GM10266 (cell line): ENCODE measurements around the gene PLEKHH1.
"Not testable (repeated sequence)": the region's sequence is repeated elsewhere in the genome, so short reads cannot be mapped to it uniquely, and the experiment has no call there.

Source experiments
- DNase-seq: peaks from one replicate; pipeline ENCODE4 v3.0.0; 2012; ENCODE audit errors: extremely low spot score
- TF ChIP-seq, protein P1 (sequence below): IDR thresholded peaks from 2 replicates; pipeline ENCODE4 v1.5.1; 2012; ENCODE audit warnings: mild to moderate bottlenecking, low read depth; ENCODE audit not compliant: control insufficient read depth, insufficient read depth; ENCODE audit errors: missing control alignments

Gene PLEKHH1

DNA sequence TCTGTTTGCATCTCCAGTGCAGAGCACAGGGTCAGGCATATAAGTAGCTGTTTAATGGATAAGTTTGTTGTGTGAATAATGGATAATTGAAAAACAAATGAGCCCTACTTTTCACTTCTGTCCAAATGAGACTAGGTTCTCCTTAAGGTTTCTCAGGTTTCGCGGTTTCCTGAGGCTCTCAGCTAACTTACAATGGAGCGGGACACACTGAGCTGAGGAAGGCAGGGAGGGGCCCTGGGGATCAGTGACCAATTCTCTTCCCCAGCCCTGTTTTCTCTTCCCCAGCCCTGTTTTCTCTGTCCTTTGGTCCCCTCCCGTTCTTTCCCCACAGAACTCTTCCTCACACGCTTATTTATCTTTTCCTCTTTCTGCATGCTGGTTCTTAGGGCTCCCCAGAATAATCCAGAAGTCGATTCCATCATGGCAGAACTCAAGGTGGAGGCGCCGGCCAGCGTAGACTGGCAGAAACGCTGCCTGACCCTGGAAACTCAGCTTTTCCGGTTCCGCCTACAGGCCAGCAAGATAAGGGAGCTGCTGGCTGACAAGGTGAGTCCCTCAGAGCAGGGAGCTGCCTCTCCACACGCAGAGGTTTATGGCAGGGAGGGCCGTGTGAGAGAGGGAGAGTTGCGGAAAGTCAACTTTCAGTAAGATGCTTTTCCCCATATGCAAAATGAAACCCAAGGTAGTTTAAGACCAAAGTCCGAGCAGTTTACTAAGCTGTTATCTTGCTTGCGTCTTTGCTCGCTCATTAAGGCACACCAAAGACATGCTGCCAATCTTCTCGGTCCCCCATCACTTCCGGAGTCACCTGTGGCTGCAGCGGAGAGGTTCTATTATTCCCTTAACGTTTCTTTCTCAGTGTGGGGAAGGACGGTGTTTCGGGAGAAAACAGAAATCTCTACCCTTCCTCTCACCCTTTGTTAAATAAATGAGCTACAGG lies 8.6 kb downstream of the PLEKHH1 start:
- no peak for DNase-seq
- TF ChIP-seq, protein P1, sequence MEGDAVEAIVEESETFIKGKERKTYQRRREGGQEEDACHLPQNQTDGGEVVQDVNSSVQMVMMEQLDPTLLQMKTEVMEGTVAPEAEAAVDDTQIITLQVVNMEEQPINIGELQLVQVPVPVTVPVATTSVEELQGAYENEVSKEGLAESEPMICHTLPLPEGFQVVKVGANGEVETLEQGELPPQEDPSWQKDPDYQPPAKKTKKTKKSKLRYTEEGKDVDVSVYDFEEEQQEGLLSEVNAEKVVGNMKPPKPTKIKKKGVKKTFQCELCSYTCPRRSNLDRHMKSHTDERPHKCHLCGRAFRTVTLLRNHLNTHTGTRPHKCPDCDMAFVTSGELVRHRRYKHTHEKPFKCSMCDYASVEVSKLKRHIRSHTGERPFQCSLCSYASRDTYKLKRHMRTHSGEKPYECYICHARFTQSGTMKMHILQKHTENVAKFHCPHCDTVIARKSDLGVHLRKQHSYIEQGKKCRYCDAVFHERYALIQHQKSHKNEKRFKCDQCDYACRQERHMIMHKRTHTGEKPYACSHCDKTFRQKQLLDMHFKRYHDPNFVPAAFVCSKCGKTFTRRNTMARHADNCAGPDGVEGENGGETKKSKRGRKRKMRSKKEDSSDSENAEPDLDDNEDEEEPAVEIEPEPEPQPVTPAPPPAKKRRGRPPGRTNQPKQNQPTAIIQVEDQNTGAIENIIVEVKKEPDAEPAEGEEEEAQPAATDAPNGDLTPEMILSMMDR, result no peak

DNA sequence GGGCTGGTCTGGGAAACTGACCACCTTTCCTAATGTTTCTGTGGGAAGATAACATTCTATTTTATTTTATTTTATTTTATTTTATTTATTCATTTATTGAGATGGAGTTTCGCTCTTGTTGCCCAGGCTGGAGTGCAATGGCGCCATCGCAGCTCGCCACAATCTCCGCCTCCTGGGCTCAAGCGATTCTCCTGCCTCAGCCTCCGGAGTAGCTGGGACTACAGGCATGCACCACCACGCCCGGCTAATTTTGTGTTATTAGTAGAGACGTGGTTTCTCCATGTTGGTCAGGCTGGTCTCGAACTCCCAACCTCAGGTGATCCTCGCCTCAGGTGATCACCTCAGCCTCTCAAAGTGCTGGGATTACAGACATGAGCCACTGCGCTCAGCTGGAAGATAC lies 9.5 kb downstream of the PLEKHH1 start:
- not testable (repeated sequence) for DNase-seq

DNA sequence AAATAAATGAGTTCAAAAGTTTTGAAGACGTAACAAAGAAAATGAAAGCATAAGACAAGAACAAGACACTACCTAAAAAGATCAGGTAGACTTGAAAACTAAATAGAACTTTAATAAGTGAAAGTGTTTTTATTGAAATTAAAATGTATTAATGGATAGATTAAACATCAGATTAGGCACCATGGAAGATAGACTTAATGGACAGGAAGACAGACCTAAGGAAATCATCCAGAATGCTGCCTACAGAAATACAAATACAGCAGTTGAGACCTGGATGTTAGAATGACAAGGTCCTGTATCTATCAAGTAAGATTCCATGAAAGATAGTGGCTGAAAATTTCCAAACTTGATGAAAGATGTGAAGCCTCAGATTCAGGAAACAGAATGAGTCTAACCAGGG lies 11.5 kb downstream of the PLEKHH1 start:
- DNase-seq, result no peak
- TF ChIP-seq, protein P1, result no peak

DNA sequence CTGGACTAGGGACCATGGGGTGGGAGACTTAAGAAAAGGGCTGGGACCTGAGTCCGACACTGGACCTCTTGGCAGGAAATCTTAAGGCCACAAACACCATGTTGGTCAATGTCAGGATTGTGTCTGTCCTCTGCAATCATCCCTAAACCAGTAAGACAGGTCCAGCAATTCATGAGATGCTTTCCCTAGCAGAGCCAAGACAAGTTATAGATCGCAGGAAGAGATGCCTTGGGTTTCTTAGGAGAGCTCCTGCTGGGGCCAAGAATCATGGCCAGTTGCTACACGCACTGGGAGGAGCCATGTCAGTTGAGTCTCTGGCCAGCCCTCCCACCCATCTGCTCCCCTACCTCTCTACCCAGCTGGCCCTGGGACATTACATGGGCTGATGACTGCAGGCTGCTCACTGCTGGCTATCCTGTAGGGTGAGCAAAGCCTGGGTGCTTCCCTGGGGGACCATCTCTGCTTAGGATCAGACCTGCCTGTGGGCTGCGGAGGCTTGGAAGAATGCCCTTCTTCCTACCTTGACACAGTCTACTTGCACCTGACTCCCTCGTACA lies 14.2 kb downstream of the PLEKHH1 start:
- TF ChIP-seq, protein P1, result no peak
- DNase-seq, result no peak

DNA sequence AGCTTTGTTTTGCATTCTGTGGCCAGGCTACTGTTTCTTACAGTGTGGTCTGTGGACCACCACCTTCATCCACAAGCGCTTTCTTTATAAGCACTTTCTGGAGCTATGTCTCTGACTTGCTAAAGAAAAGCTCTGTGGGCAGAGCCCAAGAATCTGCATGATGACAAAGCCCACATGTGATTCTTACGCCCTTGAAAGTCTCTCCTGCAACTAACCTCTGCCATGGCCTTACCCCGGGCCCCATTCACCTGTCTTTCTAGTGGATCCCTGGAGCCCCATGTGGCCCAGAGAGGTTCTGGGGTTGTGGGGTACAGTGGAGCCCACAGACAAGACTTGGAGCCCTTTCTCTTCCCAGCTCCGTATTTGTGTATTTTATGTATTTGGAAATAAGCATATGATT lies 16.6 kb downstream of the PLEKHH1 start:
- no peak for DNase-seq
- TF ChIP-seq, protein P1, result no peak

DNA sequence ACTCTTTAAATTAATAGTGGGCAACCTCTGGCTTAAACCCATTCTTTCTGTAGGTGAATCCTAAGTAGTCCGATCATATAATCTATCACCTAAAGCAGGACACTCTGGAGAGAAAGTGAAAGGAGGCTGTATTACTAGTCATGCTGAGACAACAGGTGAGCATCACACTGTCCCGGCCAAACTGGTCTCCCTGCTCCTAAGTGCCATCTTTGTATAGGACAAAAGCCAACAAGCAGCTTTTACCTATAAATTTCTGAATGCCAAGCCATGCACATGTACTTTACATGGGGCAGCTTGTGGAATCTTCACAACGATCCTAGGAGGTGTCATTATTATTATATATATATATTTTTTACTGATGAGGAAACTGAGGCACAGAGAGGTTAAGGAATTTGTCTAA lies 18.0 kb downstream of the PLEKHH1 start:
- no peak for DNase-seq
- TF ChIP-seq, protein P1, result no peak

DNA sequence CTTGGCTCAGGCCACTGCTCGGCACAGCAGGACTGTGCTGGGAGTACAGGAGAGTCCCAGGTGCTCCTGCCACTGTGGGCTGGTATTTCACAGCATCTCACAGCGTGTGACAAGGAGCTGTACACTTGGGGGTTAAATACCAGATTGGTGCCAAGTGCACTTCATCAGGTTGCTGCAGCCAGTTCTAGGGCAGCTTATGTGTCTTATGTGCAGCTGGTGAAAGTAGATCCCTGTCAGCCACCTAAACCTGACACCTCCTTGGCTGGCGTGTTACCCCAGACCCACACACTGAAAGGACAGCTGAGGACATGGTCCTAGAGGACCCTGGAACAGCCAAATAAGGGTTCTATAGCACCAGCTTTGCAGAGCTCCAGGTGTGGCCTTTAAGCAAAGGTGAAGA lies 18.9 kb downstream of the PLEKHH1 start:
- no peak for DNase-seq
- TF ChIP-seq, protein P1, result no peak
